HG02973 (cell line): ENCODE measurements around the gene KPTN.

ENCODE experiments used
- ATAC-seq: cut with Tn5 transposase; IDR thresholded peaks from one replicate; pipeline ENCODE4 v1.9.1; 2021; ENCODE audit warnings: moderate library complexity; ENCODE audit not compliant: unreplicated experiment

The KPTN gene

DNA sequence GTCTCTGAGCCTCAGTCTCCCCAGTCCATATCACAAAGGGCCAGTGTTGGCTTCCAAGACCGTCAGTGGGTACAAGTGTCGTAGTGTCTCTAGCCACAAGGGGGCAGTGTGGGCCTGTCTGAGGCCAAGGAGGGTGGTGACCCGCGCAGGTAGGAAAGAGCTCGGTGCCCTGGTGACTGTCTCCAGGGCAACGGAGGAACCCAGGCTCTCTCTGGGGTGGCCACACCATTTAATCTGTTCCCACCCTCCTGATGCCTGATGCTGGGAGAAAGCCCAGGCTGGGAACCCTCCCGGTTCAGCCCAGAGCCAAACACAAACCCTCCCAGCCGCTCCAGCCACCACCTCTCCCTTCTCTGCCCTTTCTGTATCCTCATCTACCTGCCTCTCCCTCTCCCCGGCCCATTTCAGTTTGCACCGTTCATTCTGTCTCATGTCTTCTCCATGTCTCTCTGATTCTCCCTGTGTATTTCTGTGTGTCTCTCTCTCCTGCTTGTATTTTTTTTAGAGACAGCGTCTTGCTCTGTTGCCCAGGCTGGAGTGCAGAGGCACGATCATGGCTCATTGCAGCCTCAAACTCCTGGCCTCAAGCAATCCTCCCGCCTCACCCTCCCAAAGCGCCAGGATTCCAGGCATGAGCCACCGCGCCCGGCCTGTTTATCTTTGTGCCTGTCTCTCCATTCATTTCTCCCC is 47.2 kb downstream of the KPTN start:
- ATAC-seq, result no peak

DNA sequence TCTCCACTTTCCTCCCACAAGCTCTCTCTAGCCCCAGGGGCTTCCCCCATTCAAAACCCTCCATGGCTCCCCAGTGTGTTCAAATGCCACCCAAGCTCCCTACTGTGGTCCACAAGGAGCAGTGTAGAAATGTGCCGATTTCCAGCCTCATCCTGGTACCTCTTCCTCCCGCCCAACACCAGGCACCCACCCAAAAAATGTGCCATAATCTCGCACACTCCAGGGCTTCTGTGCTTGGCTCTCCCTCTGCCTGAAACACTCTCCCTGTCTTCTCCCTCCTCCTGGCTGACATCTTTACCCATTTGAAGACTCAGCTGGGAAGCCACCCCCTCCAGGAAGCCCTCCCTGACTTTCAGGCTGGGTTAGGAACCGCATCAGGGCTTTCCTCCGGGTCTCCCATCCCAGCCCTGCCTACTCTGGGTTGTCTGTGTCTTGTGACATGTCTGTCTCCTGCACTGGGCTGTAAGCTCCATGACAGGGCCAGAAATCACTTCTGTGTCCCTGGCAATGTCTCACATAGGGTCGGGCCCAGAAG is 48.1 kb downstream of the KPTN start:
- ATAC-seq, result no peak

DNA sequence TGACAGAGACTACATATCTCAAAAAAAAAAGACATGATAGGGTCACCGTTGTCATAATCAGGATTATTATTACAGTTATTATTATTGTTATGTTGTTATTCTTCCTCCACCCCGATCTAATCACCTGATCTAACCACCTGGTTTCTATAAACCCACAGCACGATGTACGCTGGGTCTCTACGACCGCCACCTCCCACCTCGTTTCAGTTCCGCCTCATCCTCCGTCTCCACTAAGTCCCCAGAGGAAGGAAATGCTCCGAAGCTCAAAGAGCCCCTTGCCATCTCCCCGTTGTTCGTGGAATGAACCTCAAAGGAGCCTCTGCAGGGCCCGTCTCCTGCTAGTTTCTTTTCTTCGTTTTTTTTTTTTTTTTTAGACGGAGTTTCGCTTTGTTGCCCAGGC is 48.8 kb downstream of the KPTN start:
- ATAC-seq, result no peak

DNA sequence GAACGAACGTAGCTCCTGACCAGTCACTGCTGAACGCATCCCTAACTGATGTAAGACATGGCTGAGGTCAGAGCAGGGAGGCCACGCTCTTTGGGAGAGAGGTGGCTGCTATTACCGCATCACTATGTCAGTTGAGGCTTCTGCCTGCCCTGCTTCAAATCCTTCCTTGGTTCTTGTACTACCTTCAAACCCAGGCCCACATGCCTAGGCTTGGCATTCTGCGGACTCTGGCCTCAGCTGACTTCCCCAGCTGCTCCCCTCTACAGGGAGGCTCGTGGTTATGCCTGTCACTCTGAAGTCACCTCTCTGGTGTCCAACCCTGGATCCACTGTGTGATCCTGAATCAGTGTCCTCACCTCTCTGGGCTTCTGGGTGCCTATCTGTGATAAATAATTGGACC is 49.9 kb downstream of the KPTN start:
- ATAC-seq, result no peak

DNA sequence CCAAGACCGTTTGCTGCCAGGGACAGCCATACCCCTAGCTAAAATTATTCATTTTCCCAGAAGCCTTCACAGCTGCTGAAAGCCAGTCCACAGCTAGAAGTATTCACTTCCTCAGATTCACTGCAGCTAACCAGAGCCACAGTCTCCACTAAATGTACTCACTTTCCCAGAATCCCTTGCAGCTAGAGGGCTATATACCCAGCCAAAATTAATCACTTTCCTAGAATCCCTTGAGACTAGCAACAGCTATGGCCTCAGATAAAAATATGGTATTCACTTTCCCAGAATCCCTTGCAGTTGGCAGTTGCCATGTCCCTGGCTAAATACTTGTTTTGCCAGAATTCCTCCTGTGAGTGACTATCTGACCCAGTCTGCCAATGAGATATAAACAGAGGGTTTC is 50.9 kb downstream of the KPTN start:
- ATAC-seq, result no peak

DNA sequence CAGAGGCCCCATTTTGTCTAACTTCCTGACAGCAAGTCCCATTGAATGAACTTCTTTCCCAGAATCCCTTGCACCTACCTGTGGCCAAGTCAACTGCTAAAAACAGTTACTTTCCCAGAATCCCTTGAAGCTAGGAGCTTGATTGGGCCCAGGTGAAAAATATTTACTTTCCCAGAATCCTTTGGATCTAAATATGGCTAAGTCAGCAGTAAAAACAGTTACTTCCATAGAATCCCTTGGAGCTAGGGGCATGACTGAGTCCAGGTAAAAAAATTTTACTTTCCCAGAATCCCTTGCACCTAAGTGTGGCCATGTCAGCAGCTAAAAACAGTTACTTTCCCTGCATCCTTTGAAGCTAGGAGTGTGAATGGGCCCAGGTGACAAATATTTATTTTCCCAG is 51.5 kb downstream of the KPTN start:
- ATAC-seq, result no peak

DNA sequence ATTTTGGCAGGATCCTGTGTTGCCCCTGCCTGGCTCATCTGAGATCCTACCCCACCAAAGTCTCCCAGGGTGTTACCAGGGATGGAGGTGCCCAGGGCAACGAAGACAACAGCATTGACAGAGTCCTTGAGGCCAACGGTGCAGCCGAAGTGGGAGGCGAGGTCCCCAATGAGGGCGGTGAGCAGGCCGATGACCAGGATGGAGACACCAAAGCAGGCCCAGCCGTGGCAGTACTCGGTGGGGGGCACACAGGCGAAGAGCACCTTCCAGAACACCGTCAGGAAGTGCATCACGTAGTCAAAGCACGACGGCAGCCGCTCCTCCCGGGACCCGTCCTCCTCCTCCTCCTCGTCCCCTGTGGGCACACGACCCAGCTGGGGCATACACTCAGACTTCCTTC is 51.9 kb downstream of the KPTN start:
- no peak for ATAC-seq

DNA sequence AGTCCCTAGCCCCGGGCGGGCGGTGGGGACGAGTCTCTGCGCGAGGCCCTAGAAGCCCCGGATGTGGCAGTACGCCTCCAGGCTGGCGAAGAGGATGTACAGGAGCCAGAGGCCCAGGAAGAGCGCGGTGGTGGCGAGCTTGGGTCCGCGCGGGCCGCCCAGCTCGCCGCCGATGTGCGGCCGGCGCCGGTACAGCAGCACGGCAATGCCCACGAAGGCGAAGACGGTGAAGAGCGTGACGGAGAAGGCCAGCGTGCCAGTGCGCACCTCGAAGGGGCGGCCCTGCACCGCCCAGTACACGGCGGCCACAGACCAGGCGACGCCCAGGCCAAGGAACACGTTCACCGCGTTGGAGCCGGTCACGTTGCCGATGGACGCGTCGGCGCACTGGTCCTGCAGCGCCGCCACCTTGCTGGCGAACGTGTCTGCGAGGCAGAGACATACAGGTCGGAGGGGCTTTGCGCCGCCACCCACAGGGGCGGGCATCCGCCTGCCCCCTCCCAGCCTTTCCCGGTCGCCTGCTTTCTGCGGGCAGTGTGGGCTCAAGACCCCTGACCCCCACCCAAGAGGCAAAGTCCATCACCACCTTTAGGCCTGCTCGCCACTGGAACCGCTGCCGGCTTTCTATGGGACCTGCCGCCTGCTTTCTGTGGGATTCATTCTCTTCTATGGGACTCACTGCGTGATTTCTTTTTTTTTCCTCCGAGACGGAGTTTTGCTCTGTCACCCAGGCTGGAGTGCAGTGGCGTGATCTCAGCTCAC is 53.8 kb downstream of the KPTN start:
- ATAC-seq, result no peak

DNA sequence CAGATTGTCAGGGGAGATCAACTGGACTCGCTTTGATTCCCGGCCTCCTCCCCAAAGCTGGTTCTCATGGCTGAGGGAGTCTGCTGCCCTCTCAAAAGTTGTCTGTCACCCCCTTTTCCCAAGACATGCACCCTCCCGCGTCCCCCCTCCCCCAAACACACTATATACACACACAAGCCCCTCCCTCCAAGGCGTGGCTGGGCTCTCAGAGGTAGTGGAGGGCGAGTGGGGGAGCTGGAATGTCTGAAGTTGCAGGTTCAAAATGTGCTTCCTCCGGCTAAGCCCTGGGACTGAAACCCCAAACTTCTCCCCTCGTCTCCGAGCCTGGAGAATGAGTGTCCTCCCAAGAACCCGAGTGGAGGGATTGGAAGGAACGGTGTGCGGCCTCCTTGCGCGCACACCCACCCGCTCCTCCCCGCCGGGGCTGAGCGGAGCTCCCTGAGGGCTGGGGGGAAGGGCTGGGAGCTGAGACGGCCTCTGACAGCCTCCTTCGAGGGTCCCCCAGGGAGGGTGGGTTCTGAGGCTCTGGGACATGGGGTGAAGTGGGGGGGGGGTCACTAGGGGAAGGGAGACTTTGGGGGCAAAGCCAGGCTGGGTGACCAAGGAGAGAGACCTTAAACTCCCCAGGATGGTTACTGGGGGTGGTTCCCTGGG is 54.8 kb downstream of the KPTN start:
- no peak for ATAC-seq

DNA sequence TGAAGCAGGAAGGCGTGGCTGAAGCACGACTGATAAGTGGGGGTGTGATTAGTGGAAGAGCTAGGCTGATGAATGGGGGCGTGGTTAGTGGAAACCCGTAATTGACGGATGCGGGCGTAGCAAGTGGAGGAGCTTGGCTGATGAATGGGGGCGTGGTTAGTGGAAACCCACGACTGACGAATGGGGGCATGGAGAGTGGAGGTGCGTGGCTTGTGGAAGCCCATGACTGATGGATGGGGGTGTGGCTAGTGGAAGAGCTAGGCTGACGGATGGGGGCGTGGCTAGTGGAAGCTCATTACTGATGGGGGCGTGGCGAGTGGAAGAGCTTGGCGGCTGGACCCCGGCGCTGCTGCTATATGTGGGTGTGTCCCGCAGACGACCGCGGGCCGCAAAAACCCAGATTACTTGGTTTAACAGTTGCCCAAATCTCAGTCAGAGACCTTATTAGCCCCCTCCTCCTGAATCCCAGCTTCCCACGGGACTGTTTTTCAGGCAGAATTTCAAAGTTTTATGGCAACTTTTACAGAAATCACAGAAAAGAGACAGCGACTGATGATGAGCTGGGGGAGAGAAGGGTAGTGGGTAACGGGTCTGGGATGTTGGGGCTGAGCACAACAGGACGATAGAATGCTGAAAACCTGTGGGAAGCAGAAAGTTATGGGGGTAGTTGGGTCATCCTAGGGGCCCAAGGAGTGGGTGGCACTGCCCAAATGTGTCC is 55.7 kb downstream of the KPTN start:
- ATAC-seq, result no peak

DNA sequence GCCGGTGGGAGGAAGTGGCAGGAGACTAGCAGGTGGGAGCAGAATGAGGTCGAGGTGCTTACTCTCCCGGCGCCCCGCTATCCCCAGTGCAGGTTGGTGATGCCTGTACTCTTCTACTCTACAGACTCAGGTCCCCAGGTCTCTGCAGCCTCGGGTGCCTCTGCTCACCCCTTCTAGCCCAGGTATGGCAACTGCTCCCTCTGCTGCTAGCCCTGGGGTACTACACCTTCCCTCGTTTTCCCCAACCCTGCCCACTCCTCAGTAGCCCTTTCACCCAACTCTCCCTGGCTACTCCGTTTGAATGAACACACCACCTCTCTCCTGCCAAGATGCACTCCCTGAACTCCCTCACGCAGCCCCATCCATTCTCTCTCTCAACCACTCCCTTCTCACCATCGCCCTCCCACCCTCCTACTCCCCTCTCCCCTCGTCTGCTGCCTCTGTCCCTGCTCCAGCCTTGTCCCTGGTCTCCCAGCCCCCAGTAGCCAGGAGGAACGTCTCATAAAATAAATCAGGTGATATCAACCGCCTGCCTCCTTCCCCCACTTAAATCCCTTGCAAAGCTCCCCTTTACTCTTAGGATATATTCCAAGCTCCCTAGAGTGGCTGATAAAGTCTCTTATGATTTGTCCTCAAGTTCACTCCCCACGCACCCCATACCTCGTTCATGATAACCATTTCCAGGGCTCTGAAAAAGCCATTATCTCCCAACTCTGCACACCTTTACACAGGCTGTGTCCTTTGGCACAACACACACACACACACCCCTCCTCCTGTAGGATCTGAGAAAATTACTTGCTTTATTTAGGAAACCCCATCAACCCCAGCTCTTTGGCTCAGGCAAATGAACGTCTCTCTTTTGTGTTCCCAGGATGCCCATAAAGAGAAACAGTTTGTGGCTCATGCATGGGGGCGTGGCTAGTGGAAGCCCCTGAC is 56.5 kb downstream of the KPTN start:
- no peak for ATAC-seq
